OCI-LY1 (cell line): ENCODE results near the gene FRMPD3.
"Not testable (repeated sequence)": the region's sequence is repeated elsewhere in the genome, so short reads cannot be mapped to it uniquely, and the experiment has no call there.

ENCODE experiments used
- H2AFZ ChIP-seq: fragments of 200-600 bp; sonication (generic), shearing (Covaris generic); 2 replicates; pipeline ENCODE4 v1.6.0; 2014; ENCODE audit warnings: antibody characterized with exemption, mild to moderate bottlenecking, low read length
- H3F3A ChIP-seq: fragments of 200-600 bp; sonication (generic), shearing (Covaris generic); 2 replicates; pipeline ENCODE4 v1.6.0; 2014; ENCODE audit warnings: mild to moderate bottlenecking, antibody characterized with exemption, low read length, moderate library complexity; ENCODE audit not compliant: insufficient read depth
- H3K27ac ChIP-seq: fragments of 200-600 bp; sonication (generic); 2 replicates; pipeline ENCODE4 v1.5.1; 2014; ENCODE audit warnings: low read length, mixed run types, mild to moderate bottlenecking, low read depth; ENCODE audit not compliant: poor library complexity, severe bottlenecking
- H3K27me3 ChIP-seq: fragments of 200-600 bp; sonication (generic); 2 replicates; pipeline ENCODE4 v1.6.0; 2014; ENCODE audit warnings: antibody characterized with exemption, mild to moderate bottlenecking, low read length, moderate library complexity; ENCODE audit not compliant: insufficient read depth
- H3K36me3 ChIP-seq: fragments of 200-600 bp; sonication (generic); 2 replicates; pipeline ENCODE4 v1.6.1; 2014; ENCODE audit warnings: mild to moderate bottlenecking, antibody characterized with exemption, low read length, moderate library complexity, mixed read lengths; ENCODE audit not compliant: insufficient read depth
- H3K4me1 ChIP-seq: fragments of 200-600 bp; sonication (generic); 2 replicates; pipeline ENCODE4 v1.5.1; 2014; ENCODE audit warnings: mild to moderate bottlenecking, low read length, moderate library complexity; ENCODE audit not compliant: insufficient read depth, severe bottlenecking
- H3K4me2 ChIP-seq: fragments of 200-600 bp; sonication (generic), shearing (Covaris generic); 2 replicates; pipeline ENCODE4 v1.6.1; 2014; ENCODE audit warnings: low read length
- H3K4me3 ChIP-seq: fragments of 200-600 bp; sonication (generic); 2 replicates; pipeline ENCODE4 v1.5.1; 2014; ENCODE audit warnings: low read length, low read depth, mild to moderate bottlenecking, mixed read lengths; ENCODE audit not compliant: poor library complexity, severe bottlenecking
- H3K79me2 ChIP-seq: fragments of 200-600 bp; shearing (Covaris generic); 2 replicates; pipeline ENCODE4 v1.6.1; 2016; ENCODE audit warnings: mixed run types, low read length, mixed read lengths; ENCODE audit not compliant: insufficient read depth
- H3K9ac ChIP-seq: fragments of 200-600 bp; sonication (generic), shearing (Covaris generic); 2 replicates; pipeline ENCODE4 v1.6.1; 2014; ENCODE audit warnings: mild to moderate bottlenecking, low read length, mixed read lengths
- H3K9me2 ChIP-seq: fragments of 200-600 bp; sonication (generic), shearing (Covaris generic); 2 replicates; pipeline ENCODE4 v1.6.1; 2014; ENCODE audit warnings: low read depth, mild to moderate bottlenecking, low read length, mixed read lengths
- H3K9me3 ChIP-seq: fragments of 200-600 bp; shearing (Covaris generic); 2 replicates; pipeline ENCODE4 v1.6.1; 2014; ENCODE audit warnings: low read length, mixed read lengths
- H4K20me1 ChIP-seq: fragments of 200-600 bp; sonication (generic), shearing (Covaris generic); 2 replicates; pipeline ENCODE4 v1.6.0; 2016; ENCODE audit warnings: mild to moderate bottlenecking, low read length; ENCODE audit not compliant: insufficient read depth
- EZH2 ChIP-seq: fragments of 200-600 bp; sonication (generic), shearing (Covaris generic); IDR thresholded peaks from 2 replicates; pipeline ENCODE4 v1.8.0; 2017; ENCODE audit warnings: borderline replicate concordance, mixed run types, mild to moderate bottlenecking, antibody characterized with exemption, low read length, moderate library complexity, mixed read lengths
- TF ChIP-seq, protein P1 (sequence below): fragments of 200-600 bp; sonication (generic), shearing (Covaris generic); IDR thresholded peaks from 2 replicates; pipeline ENCODE4 v1.5.1; 2017; ENCODE audit warnings: mild to moderate bottlenecking, antibody characterized with exemption, low read length, moderate library complexity, mixed read lengths

FRMPD3 gene

DNA sequence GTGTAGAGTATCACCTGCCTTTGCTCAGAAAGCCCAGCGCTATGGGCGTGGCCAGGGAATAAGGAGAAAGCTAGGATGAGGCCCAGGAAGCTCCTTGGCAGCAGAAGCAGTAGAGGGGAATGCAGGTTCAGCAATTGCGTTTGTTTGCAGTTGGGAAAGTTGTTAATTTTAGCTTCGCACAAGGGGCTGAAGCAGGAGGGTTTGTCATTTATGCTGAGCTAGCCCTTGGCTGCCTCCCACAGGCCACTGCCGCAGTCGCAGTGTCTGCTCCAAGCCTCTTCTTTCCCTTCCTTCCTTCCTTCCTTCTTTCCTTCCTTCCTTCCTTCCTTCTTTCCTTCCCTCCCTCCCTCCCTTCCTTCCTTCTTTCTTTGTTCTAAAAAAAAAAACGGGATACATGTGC lies 21.5 kb downstream of the FRMPD3 start:
- no peak for TF ChIP-seq EZH2
- TF ChIP-seq, protein P1, sequence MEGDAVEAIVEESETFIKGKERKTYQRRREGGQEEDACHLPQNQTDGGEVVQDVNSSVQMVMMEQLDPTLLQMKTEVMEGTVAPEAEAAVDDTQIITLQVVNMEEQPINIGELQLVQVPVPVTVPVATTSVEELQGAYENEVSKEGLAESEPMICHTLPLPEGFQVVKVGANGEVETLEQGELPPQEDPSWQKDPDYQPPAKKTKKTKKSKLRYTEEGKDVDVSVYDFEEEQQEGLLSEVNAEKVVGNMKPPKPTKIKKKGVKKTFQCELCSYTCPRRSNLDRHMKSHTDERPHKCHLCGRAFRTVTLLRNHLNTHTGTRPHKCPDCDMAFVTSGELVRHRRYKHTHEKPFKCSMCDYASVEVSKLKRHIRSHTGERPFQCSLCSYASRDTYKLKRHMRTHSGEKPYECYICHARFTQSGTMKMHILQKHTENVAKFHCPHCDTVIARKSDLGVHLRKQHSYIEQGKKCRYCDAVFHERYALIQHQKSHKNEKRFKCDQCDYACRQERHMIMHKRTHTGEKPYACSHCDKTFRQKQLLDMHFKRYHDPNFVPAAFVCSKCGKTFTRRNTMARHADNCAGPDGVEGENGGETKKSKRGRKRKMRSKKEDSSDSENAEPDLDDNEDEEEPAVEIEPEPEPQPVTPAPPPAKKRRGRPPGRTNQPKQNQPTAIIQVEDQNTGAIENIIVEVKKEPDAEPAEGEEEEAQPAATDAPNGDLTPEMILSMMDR = no peak
- no peak overlapping the region for H3K9ac ChIP-seq

DNA sequence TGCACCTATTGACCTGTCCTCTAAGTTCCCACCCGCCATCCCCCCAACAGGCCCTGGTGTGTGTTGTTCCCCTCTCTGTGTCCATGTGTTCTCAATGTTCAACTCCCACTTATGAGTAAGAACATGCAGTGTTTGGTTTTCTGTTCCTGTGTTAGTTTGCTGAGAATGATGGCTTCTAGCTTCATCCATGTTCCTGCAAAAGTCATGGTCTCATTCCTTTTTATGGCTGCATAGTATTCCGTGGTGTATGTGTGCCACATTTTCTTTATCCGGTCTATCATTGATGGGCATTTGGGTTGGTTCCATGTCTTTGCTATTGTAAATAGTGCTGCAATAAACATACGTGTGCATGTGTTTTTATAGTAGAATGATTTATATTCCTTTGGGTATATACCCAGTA lies 22.0 kb downstream of the FRMPD3 start:
- not testable (repeated sequence) for H3K79me2 ChIP-seq, H3K36me3 ChIP-seq, H3K4me3 ChIP-seq, H3K9ac ChIP-seq, H3K27me3 ChIP-seq, H4K20me1 ChIP-seq, H3K4me2 ChIP-seq, H3K9me3 ChIP-seq, H3K4me1 ChIP-seq, H2AFZ ChIP-seq, H3K27ac ChIP-seq, H3K9me2 ChIP-seq, H3F3A ChIP-seq

More for the DNA sequence above, 21.5 kb downstream of the FRMPD3 start:
- Histone ChIP-seq H3K4me3 (no peak overlapping the region), H4K20me1 (no peaks in the 10 kb centered on the region), H3K4me2 (no peak overlapping the region), H3K79me2 (no peaks in the 10 kb centered on the region), H3K36me3 (no peaks in the 10 kb centered on the region), H3K9me2 (no peaks in the 10 kb centered on the region), H3K27me3 (no peaks in the 10 kb centered on the region), H3K9me3 (no peaks in the 10 kb centered on the region), H3F3A (no peaks in the 10 kb centered on the region), H2AFZ (no peak overlapping the region), H3K4me1 (no peaks in the 10 kb centered on the region), H3K27ac (no peak overlapping the region)

DNA sequence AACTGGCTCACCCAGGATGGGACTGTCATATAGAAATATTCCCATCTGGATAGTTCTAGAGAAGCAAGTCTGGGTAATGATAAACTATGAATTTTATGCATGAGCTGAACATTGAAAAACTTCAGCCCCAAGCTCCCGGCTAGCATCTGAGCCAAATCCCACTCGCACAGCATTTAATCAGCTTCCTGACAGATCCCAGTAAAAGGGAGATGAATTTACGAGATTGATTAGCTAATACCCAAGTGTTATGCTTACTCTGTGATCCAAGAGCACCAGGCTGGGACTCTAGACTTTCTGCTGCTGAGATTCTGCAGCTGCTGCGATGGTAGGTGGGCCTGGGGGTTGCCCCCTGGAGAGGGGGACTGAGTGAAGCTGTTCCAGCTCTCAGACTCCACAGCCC lies 28.0 kb downstream of the FRMPD3 start:
- H3K4me3 ChIP-seq = no peak overlapping the region
- H3K9ac ChIP-seq = no peak overlapping the region
- H3K27ac ChIP-seq = no peak overlapping the region
- H3K9me2 ChIP-seq = no peaks in the 10 kb centered on the region
- no peak overlapping the region for H2AFZ ChIP-seq
- TF ChIP-seq, protein P1 = no peak
- no peak for TF ChIP-seq EZH2
- no peaks in the 10 kb centered on the region for H3K27me3 ChIP-seq
- no peaks in the 10 kb centered on the region for H3F3A ChIP-seq
- H3K79me2 ChIP-seq = no peaks in the 10 kb centered on the region
- H3K36me3 ChIP-seq = no peaks in the 10 kb centered on the region
- H4K20me1 ChIP-seq = no peaks in the 10 kb centered on the region
- no peak overlapping the region for H3K4me2 ChIP-seq
- no peaks in the 10 kb centered on the region for H3K9me3 ChIP-seq
- no peaks in the 10 kb centered on the region for H3K4me1 ChIP-seq

DNA sequence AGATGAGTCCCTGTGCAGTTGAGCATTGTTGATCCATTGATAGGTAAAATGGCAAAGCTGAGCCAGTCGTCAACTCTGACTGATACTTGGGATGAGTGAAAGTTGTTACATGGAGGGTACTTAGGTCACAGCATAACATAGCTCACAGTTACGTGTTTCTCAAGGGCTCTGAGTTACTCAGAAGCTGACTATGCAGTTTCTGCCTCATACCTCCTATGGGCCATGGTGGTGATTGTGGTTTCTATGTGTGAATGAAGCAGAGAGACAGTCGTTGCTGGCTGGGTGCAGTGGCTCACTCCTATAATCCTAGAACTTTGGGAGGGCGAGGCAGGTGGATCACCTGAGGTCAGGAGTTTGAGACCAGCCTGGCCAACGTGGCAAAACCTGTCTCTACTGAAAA lies 30.8 kb downstream of the FRMPD3 start:
- H3K9me3 ChIP-seq = no peaks in the 10 kb centered on the region
- no peak overlapping the region for H3K4me2 ChIP-seq
- H3K9ac ChIP-seq = no peak overlapping the region
- no peaks in the 10 kb centered on the region for H4K20me1 ChIP-seq
- no peaks in the 10 kb centered on the region for H3K4me1 ChIP-seq
- no peaks in the 10 kb centered on the region for H3K27me3 ChIP-seq
- no peaks in the 10 kb centered on the region for H3K79me2 ChIP-seq
- H3K27ac ChIP-seq = no peak overlapping the region
- TF ChIP-seq, protein P1 = no peak
- no peak for TF ChIP-seq EZH2
- H3K9me2 ChIP-seq = no peaks in the 10 kb centered on the region
- no peak overlapping the region for H3K4me3 ChIP-seq
- H3F3A ChIP-seq = no peaks in the 10 kb centered on the region
- H3K36me3 ChIP-seq = no peaks in the 10 kb centered on the region
- H2AFZ ChIP-seq = no peak overlapping the region
